DND-41 (cell line): Measurements from ENCODE around the gene CLEC18B.
"Not testable (repeated sequence)": the region's sequence is repeated elsewhere in the genome, so short reads cannot be mapped to it uniquely, and the experiment has no call there.

ENCODE experiments used
- CTCF ChIP-seq: IDR thresholded peaks from 2 replicates; pipeline ENCODE4 v1.5.1; 2012; ENCODE audit warnings: borderline replicate concordance, low read length, moderate library complexity, mild to moderate bottlenecking; ENCODE audit not compliant: poor library complexity, severe bottlenecking; ENCODE audit errors: extremely low read depth
- EZH2 ChIP-seq: IDR thresholded peaks from 3 replicates; pipeline ENCODE4 v1.6.1; 2012; ENCODE audit warnings: borderline replicate concordance, low read depth, mild to moderate bottlenecking, moderate library complexity, low read length, inconsistent platforms; ENCODE audit not compliant: severe bottlenecking

- not testable (repeated sequence) for TF ChIP-seq CTCF, EZH2
Observed at GRCh38 chr16:74412775-74413390, 8.4 kb downstream of the CLEC18B start.
